Keratinocyte (primary cell): ENCODE measurements around the gene NPPA. TPM values are rescaled to one million over a fixed set of nuclear protein-coding genes. Genes with fewer than 3 reads are reported as not detected.

Source experiments
- DNase-seq: peaks from one replicate; pipeline ENCODE4 v3.0.0-alpha.2; 2011; ENCODE audit warnings: low read depth, missing footprints, low spot score
- FAIRE-seq: peaks from 2 replicates; lab custom pipeline; 2011; peaks lifted over from hg19 to GRCh38; lab: Jason Lieb, UNC
- H2AFZ ChIP-seq: 2 replicates; pipeline ENCODE4 v1.6.0; 2012; ENCODE audit warnings: low read length, control low read depth, inconsistent platforms; ENCODE audit not compliant: control insufficient read depth
- H3K27ac ChIP-seq: 2 replicates; pipeline ENCODE4 v1.5.1; 2011; ENCODE audit warnings: low read length; ENCODE audit not compliant: control insufficient read depth, insufficient read depth
- H3K27me3 ChIP-seq: 3 replicates; pipeline ENCODE4 v1.6.0; 2011; ENCODE audit warnings: low read length; ENCODE audit not compliant: control insufficient read depth, insufficient read depth; ENCODE audit errors: extremely low read depth
- H3K36me3 ChIP-seq, 2 experiments: 2 replicates in 1 of 2; 3 replicates in 1 of 2; pipeline ENCODE4 v1.5.1; 2011; ENCODE audit warnings: low read length in 2 of 2, mild to moderate bottlenecking in 1 of 2; ENCODE audit not compliant: control insufficient read depth in 2 of 2, insufficient read depth in 2 of 2; ENCODE audit errors: extremely low read depth in 1 of 2
- H3K4me1 ChIP-seq: 3 replicates; pipeline ENCODE4 v1.5.1; 2011; ENCODE audit warnings: low read length; ENCODE audit not compliant: control insufficient read depth, insufficient read depth; ENCODE audit errors: extremely low read depth
- H3K4me2 ChIP-seq: 3 replicates; pipeline ENCODE4 v1.6.0; 2011; ENCODE audit warnings: low read depth, low read length; ENCODE audit not compliant: control insufficient read depth, insufficient read depth; ENCODE audit errors: extremely low read depth
- H3K4me3 ChIP-seq, 3 experiments: fragments of 200-600 bp in 1 of 3; sonication (generic) in 1 of 3; 2 replicates in 2 of 3; 3 replicates in 1 of 3; pipeline ENCODE4 v1.5.1; 2011 to 2016; ENCODE audit warnings: low read length in 3 of 3, mild to moderate bottlenecking in 3 of 3, control low read depth in 2 of 3, inconsistent platforms in 1 of 3, low read depth in 1 of 3, mixed read lengths in 1 of 3, mixed run types in 1 of 3, moderate library complexity in 1 of 3; ENCODE audit not compliant: control insufficient read depth in 2 of 3, insufficient read depth in 2 of 3; ENCODE audit errors: extremely low read depth in 1 of 3
- H3K79me2 ChIP-seq: 2 replicates; pipeline ENCODE4 v1.6.0; 2012; ENCODE audit warnings: low read length; ENCODE audit not compliant: control insufficient read depth, insufficient read depth
- H3K9ac ChIP-seq: 3 replicates; pipeline ENCODE4 v1.6.0; 2011; ENCODE audit warnings: low read length; ENCODE audit not compliant: control insufficient read depth, insufficient read depth; ENCODE audit errors: extremely low read depth
- H3K9me1 ChIP-seq: 3 replicates; pipeline ENCODE4 v1.6.0; 2011; ENCODE audit warnings: low read length; ENCODE audit not compliant: control insufficient read depth, insufficient read depth; ENCODE audit errors: extremely low read depth
- H3K9me3 ChIP-seq: 2 replicates; pipeline ENCODE4 v1.5.1; 2012; ENCODE audit warnings: low read depth, low read length; ENCODE audit not compliant: control insufficient read depth
- H4K20me1 ChIP-seq: 3 replicates; pipeline ENCODE4 v1.6.0; 2011; ENCODE audit warnings: low read length; ENCODE audit not compliant: control insufficient read depth, insufficient read depth; ENCODE audit errors: extremely low read depth
- EZH2 ChIP-seq: IDR thresholded peaks from one replicate; pipeline ENCODE4 v1.6.1; 2012; ENCODE audit warnings: inconsistent platforms, mild to moderate bottlenecking, low read length, moderate library complexity
- dilution Hi-C: fragments of 300-500 bp; cut with MboI; formaldehyde crosslinking; loops from one replicate; pipeline ENCODE4 v1.7.0; 2020; ENCODE audit warnings: low sequenced_read_pairs; ENCODE audit not compliant: extremely low pct_ligation_motif_present
- polyA plus RNA-seq, 5 experiments: library from polyadenylated mRNA; depleted of rRNA in 3 of 5; stranded (reverse) in 3 of 5; stranded (forward) in 1 of 5; unstranded in 1 of 5; fragments of >200 nt; gene quantifications; 1 replicate in 1 of 5; 2 replicates in 3 of 5; 3 replicates in 1 of 5; pipeline versions ENCODE4 v1.2.1 to v1.2.3, GENCODE V29; 2011 to 2012; ENCODE audit warnings: missing spikeins in 2 of 5, low read depth in 1 of 5, low replicate concordance in 1 of 5
- TF ChIP-seq, protein P1 (sequence below), 3 experiments: IDR thresholded peaks in 1 of 3; conservative IDR thresholded peaks in 1 of 3; optimal IDR thresholded peaks in 1 of 3; 2 replicates in 2 of 3; 3 replicates in 1 of 3; pipeline versions ENCODE3 to v1.5.1; 2011; ENCODE audit warnings: low read length in 3 of 3, mild to moderate bottlenecking in 3 of 3, moderate library complexity in 2 of 3, control low read depth in 1 of 3, inconsistent platforms in 1 of 3; ENCODE audit not compliant: insufficient read depth in 2 of 3; ENCODE audit errors: extremely low read depth in 1 of 3

Gene NPPA
- polyA plus RNA-seq, 1 donor (not counting 4 experiments of a cell fraction or from before 2014, with no cell fraction given), result not detected

DNA sequence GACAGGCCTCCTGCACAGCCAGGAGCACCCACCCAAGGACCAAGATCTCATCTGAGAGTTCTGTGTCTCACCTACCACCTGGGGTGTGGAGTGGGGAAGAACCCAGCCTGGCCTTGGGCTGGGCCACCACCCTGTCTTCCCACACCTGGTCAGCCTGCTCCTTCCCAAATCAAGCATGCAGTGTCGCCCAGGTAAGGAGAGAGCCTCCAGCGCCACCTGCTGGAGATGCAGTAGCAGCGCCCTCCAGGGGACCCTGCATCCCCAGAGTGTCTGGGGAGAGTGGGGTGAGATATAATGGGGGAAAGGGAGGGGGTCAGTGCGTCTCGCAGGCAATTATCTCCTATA is 46.3 kb upstream of the NPPA start:
- no peak for DNase-seq
- Histone ChIP-seq H3K27me3 (peaks cover 14% of the 10 kb centered on the region), H3K4me3 (no peak overlapping the region), H3K79me2 (no peaks in the 10 kb centered on the region), H3K9me1 (no peaks in the 10 kb centered on the region), H4K20me1 (no peaks in the 10 kb centered on the region), H3K9me3 (no peaks in the 10 kb centered on the region), H2AFZ (no peak overlapping the region), H3K9ac (no peak overlapping the region), H3K4me2 (no peak overlapping the region), H3K36me3 (no peaks in the 10 kb centered on the region), H3K4me1 (peaks cover 3% of the 10 kb centered on the region), H3K27ac (no peak overlapping the region)
- no peak for TF ChIP-seq EZH2
- TF ChIP-seq, protein P1, sequence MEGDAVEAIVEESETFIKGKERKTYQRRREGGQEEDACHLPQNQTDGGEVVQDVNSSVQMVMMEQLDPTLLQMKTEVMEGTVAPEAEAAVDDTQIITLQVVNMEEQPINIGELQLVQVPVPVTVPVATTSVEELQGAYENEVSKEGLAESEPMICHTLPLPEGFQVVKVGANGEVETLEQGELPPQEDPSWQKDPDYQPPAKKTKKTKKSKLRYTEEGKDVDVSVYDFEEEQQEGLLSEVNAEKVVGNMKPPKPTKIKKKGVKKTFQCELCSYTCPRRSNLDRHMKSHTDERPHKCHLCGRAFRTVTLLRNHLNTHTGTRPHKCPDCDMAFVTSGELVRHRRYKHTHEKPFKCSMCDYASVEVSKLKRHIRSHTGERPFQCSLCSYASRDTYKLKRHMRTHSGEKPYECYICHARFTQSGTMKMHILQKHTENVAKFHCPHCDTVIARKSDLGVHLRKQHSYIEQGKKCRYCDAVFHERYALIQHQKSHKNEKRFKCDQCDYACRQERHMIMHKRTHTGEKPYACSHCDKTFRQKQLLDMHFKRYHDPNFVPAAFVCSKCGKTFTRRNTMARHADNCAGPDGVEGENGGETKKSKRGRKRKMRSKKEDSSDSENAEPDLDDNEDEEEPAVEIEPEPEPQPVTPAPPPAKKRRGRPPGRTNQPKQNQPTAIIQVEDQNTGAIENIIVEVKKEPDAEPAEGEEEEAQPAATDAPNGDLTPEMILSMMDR (optimal IDR thresholded peaks at IDR 0.05 in 1 of 3, IDR thresholded peaks at IDR 0.05 in 1 of 3, conservative IDR thresholded peaks at IDR 0.05 in 1 of 3; ENCODE audit: extremely low read depth in 1 of 3, insufficient read depth in 2 of 3, low read length in 3 of 3), result peak; percentile 95 to 96 (median 95)
- peak; percentile 81 for FAIRE-seq
- dilution Hi-C loops, result no loop called here

DNA sequence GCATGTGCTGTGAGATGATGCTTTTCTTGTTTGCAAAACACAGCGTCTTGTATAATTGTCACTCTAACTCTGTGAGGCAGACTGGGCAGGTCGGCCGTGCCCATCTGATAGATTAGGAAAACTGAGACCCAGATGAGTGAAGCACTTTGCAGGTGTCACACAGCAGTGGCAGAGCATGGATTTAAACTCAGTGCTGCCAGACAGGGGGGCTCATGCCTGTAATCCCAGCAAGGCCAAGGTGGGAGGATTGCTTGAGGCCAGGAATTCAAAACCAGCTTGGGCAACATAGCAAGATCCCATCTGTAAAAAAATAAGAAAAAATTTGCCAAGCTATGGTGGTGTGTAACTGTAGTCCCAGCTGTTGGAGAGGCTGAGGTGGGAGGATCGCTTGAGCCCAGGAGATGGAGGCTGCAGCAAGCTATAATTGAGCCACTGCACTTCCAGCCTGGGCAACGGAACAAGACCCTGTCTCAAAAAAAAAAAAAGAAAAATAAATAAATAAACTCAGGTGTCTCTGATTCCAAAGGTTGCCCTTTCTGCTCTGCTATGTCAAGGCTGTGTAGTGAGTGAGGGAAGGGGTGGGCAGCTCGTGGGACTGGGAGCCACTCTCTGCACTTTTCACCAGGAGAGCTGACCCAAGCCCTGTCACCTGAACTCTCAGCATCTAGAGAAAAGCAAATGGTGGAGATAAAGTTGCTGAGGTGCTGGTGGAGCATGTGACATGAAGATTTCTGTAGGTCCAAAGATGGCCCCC is 44.0 kb upstream of the NPPA start:
- no peaks in the 10 kb centered on the region for H3K4me1 ChIP-seq
- H3K9me1 ChIP-seq, result no peaks in the 10 kb centered on the region
- no peak overlapping the region for H3K27ac ChIP-seq
- no peak overlapping the region for H3K9ac ChIP-seq
- no peak for TF ChIP-seq EZH2
- TF ChIP-seq, protein P1 (optimal IDR thresholded peaks at IDR 0.05 in 1 of 3, IDR thresholded peaks at IDR 0.05 in 1 of 3, conservative IDR thresholded peaks at IDR 0.05 in 1 of 3; ENCODE audit: extremely low read depth in 1 of 3, insufficient read depth in 2 of 3, low read length in 3 of 3), result no peak
- DNase-seq, result no peak
- FAIRE-seq, result no peak
- dilution Hi-C loops, result no loop called here
- peaks cover 3% of the 10 kb centered on the region for H4K20me1 ChIP-seq
- H3K27me3 ChIP-seq, result no peaks in the 10 kb centered on the region
- no peaks in the 10 kb centered on the region for H3K9me3 ChIP-seq
- H3K4me3 ChIP-seq, result no peak overlapping the region
- no peaks in the 10 kb centered on the region for H3K36me3 ChIP-seq
- no peaks in the 10 kb centered on the region for H3K79me2 ChIP-seq
- H3K4me2 ChIP-seq, result no peak overlapping the region
- H2AFZ ChIP-seq, result no peak overlapping the region
